GM12874 (cell line): ENCODE data around the gene CHCHD4.

Experiments
- TF ChIP-seq, protein P1 (sequence below): IDR thresholded peaks from 2 replicates; pipeline ENCODE4 v1.5.1; 2011; ENCODE audit warnings: low read depth, mild to moderate bottlenecking, control low read depth, low read length, moderate library complexity; ENCODE audit not compliant: insufficient read depth

Gene CHCHD4

DNA sequence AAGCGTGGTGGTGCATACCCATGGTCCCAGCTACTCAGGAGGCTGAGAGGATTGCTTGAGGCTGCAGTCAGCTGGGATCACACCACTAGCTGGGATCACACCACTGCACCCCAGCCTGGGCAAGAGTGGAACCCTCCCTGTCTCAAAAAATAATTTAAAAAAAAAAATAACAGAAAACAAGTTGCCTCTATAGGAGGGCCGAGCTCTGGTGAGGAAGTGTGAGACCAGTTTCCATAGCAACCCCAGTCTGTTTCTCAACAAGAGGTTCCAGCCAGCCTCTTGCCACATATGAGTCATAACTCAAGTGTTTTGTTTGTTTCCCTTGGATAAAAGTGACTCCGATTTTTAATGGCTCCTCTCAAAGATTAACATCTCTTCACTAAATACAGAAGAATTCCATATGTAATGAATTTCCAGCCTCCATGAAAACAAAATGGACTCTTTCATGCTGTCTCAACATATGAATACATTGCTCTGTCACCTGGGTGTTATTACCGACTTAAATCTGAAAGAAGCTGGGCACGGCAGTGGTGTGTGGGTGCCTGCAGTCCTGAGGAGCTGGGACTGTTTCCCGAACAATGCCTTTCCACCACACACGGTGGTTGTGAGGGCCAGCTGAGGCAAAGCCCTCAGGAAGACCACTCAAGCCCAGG is 19.9 kb upstream of the CHCHD4 start:
- TF ChIP-seq, protein P1, sequence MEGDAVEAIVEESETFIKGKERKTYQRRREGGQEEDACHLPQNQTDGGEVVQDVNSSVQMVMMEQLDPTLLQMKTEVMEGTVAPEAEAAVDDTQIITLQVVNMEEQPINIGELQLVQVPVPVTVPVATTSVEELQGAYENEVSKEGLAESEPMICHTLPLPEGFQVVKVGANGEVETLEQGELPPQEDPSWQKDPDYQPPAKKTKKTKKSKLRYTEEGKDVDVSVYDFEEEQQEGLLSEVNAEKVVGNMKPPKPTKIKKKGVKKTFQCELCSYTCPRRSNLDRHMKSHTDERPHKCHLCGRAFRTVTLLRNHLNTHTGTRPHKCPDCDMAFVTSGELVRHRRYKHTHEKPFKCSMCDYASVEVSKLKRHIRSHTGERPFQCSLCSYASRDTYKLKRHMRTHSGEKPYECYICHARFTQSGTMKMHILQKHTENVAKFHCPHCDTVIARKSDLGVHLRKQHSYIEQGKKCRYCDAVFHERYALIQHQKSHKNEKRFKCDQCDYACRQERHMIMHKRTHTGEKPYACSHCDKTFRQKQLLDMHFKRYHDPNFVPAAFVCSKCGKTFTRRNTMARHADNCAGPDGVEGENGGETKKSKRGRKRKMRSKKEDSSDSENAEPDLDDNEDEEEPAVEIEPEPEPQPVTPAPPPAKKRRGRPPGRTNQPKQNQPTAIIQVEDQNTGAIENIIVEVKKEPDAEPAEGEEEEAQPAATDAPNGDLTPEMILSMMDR = no peak

DNA sequence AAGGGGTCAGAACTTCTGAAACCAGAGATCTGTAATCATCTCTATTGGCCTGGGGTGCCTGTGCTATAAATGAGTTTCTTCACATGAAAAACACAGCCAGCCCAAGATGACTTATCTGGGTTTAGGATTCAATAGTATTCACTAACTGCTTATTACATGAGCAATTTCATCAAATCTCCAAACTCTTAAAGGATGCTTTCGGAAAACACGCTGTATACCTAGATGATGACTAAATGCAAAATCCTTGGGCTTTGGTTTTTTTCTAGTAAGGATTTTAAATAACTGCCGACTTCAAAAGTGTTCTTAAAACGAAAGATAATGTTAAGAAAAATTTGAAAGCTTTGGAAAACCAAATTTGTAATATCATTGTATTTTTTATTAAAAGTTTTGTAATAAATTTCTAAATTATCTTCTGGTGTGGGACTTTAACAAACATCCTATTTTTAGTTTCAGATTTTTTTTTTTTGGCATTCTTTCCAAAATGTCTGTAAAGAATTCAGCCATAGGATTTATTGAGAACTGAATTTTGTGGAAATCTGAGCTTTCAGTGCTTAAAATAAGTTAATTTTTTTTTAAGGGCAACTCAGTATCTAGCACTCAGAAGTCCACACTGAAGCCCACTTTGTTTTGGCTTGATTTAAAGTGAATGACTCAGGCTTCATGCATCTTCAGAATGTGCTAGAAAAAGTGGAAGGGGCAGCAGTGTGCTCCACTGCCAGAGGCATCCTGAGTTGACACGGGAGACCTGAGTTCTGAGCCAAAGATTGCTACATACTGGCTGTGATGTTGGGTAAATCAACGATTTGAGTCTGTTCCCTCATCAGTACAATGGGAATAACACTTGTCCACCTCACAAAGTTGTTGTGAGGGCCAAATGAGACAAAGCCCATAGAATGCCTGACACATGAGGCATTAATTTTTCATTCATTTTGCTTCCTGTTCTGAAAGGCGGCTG is 18.9 kb upstream of the CHCHD4 start:
- TF ChIP-seq, protein P1 = no peak

DNA sequence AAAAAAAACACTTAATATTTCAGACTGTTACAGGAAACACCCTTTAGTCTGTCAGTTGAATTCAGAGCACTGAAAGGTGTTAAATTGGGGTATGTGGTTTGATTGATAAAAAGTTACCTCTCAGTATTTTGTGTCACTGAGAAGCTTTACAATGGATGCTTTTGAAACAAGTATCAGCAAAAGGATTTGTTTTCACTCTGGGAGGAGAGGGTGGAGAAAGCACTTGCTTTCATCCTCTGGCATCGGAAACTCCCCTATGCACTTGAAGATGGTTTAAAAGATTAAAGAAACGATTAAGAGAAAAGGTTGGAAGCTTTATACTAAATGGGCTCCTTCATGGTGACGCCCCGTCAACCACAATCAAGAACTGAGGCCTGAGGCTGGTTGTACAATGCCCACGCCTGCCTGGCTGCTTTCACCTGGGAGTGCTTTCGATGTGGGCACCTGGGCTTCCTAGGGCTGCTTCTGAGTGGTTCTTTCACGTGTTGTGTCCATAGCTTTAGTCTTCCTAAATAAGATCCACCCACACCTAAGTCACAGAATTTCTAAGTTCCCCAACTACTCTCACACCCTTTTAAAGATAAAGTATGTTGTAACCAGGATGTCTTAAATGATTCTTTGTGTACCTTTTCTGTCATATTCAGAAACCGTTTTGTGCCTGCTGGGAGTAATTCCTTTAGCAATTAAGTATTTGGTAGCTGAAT is 18.0 kb upstream of the CHCHD4 start:
- TF ChIP-seq, protein P1 = no peak

DNA sequence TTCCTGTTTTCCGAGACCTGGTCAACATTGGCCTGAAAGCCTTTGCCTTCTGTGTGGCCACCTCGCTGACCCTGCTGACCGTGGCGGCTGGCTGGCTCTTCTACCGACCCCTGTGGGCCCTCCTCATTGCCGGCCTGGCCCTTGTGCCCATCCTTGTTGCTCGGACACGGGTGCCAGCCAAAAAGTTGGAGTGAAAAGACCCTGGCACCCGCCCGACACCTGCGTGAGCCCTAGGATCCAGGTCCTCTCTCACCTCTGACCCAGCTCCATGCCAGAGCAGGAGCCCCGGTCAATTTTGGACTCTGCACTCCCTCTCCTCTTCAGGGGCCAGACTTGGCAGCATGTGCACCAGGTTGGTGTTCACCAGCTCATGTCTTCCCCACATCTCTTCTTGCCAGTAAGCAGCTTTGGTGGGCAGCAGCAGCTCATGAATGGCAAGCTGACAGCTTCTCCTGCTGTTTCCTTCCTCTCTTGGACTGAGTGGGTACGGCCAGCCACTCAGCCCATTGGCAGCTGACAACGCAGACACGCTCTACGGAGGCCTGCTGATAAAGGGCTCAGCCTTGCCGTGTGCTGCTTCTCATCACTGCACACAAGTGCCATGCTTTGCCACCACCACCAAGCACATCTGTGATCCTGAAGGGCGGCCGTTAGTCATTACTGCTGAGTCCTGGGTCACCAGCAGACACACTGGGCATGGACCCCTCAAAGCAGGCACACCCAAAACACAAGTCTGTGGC is 17.1 kb upstream of the CHCHD4 start:
- TF ChIP-seq, protein P1 = no peak

DNA sequence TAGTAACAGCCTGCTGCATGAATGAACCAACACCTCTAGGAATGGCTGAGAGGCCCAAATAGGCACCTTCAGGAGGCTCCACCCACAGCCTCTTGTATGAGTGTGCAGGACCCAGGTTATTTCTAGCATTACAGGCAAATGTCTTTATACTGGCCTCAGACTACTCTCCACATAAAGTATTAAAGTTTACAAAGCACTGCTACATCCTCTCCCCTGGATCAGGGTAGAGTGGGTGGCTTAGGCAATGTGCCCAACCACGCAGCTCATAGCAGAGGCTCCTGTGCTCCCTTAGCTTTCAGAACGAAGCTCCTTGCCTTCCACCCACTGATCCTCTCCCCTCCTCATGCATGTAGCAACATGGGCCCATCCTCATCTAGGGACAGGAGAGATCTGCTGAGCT is 16.5 kb upstream of the CHCHD4 start:
- TF ChIP-seq, protein P1 = no peak

DNA sequence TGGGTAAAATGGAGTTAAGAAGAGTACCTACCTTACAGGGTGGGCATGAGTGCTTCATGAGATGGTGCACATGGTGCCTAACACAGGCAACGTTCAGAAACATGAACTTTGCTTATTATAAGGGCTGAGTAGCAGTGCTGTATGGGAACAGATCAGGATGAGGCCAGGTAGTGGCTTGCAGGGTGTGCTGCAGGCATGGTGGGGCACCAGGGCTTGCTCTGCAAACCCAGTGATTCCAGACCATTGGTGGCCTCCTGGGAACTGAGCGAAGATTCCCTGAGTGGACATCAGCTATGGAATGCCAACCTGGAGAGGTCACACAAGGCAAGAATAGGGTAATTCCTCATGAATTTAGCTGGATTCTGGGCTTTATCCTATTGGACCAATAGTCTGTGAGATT is 16.0 kb upstream of the CHCHD4 start:
- TF ChIP-seq, protein P1 = no peak

DNA sequence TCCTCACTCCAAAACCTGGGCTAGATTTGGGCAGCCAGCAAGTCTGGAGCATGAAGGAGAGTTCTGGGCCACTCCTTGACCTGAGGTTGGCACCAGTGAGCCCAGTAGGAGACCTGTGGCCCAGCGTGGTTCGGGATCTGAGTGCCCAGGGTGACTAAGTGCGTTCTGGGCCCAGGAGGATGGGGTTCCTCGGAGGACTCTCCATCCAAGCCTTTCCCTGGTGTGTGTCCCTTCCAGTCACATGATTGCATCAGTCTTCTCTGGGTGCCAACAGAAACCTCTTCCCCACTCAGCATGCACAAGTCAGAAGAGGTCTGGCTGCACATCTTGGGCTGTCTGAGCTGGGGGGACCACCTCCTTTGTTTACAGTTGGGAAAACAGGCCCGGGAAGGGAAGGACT is 15.1 kb upstream of the CHCHD4 start:
- TF ChIP-seq, protein P1 = no peak
